D721Med (cell line): Measurements from ENCODE around the gene SH2D3A.

Experiments used
- DNase-seq: peaks from one replicate; pipeline ENCODE4 v3.0.0; 2011; ENCODE audit warnings: low spot score; ENCODE audit not compliant: insufficient read length
- FAIRE-seq: peaks from 2 replicates; lab custom pipeline; 2011; peaks lifted over from hg19 to GRCh38; lab: Jason Lieb, UNC
- CTCF ChIP-seq: IDR thresholded peaks from 2 replicates; pipeline ENCODE4 v1.5.1; 2012; ENCODE audit warnings: mild to moderate bottlenecking, control low read depth; ENCODE audit not compliant: insufficient read depth; ENCODE audit errors: missing control alignments

The SH2D3A gene

DNA sequence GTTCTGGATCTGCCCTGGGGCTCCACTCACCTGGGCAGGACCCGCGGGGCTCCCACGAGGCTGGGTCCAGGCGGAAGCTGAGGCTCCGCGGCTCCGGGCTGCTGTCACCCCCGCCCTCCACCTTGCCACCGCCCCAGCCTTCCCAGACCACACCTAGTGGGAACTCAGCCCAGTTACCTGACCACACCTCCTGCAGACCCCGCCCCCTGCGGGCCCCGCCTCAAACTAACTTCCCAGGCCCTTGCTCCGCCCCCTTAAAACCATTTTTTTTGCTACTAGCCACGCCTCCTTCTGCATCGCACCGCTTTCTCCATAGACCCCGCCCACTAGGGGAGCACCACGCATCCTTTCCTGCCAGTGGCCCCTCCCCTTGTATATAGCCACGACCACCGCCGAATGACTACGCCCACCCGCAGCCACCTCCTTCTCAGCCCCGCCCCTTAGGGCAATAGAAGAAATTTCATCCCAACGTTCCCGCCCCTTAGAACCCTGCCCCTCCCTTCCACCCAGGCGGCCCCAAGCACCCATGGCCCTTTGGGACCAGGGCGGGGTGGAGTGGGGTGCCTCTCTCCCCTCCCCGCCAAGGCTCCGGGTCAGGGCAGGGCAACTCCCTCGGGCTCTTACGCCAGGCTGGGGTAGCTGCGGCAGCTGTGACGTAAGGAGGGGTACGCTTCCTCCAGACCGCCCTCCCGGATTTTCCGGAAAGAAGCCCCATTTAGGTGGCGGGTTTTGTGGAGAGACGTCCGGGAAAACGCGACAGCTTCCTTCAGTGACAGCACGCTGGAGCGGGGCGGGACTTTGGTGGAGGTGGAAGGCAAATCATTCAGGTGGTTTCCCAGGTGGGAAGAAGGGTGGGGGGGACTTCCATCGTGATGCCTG lies at the start of gene SH2D3A:
TSS of gene SH2D3A (minus strand) at position 79 of the 879 bp plus-strand sequence. CDS start 3,687 bp downstream, outside the sequence.
- no peak for TF ChIP-seq CTCF
- DNase-seq = no peak
- FAIRE-seq = no peak

DNA sequence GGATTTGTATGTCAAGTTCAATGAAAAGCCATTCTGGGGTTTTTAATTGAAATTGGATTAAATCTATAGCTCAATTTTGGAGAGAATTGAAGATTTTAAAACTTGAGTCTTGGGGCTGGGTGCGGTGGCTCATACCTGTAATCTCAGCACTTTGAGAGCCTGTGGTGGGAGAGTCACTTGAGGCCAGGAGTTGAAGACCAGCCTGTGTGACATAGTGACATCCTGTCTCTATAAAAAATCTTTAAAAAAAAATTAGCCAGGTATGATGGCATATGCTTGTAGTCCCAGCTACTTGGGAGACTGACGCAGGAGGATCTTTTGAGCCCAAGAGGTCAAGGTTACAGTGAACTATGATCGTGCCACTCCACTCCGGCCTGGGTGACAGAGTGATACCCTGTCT lies 46.4 kb upstream of the SH2D3A start:
- FAIRE-seq (no peak), DNase-seq (no peak)
- no peak for TF ChIP-seq CTCF

GRCh38 chr19:6812612-6813011 lies 45.4 kb upstream of the SH2D3A start:
- no peak for TF ChIP-seq CTCF
- no peak for DNase-seq
- no peak for FAIRE-seq

DNA sequence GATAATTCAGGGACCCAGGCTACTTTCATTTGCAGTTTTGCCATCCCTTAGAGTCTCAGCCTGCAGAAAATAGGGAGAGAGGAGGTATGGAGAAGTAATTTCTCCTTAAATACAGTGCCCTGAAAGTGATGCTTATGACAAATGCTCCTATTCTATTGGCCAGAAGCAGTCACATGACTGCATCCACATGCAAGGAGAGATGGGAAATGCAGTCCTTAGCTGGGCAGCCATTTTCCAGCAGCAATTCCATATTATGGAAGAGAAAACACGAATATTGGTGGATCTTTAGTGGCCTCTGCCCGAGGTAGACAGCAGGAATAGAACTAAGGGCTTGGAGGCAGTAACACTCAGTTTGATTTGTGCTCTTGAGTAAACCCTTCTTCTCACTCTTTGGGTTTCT lies 44.7 kb upstream of the SH2D3A start:
- no peak for TF ChIP-seq CTCF
- FAIRE-seq (no peak), DNase-seq (no peak)

GRCh38 chr19:6811378-6811777 lies 44.1 kb upstream of the SH2D3A start:
- DNase-seq = no peak
- no peak for TF ChIP-seq CTCF
- FAIRE-seq = no peak

- FAIRE-seq (no peak), DNase-seq (no peak)
- no peak for TF ChIP-seq CTCF
Measured at GRCh38 chr19:6809262-6809661, 42.0 kb upstream of the SH2D3A start.

- FAIRE-seq (no peak), DNase-seq (no peak)
- TF ChIP-seq CTCF = no peak
Measured at GRCh38 chr19:6808494-6808893, 41.3 kb upstream of the SH2D3A start.
